Left ventricle myocardium inferior (tissue), 1 donor: ENCODE measurements around the gene SLC24A3. TPM values are rescaled to one million over a fixed set of nuclear protein-coding genes. Genes with fewer than 3 reads are reported as not detected.

Source experiments
- DNase-seq: peaks from one replicate; pipeline ENCODE4 v3.0.0-alpha.2; 2020
- H3K27ac ChIP-seq: fragments of 200-600 bp; replicated peaks from 2 replicates; pipeline ENCODE4 v1.8.0; 2021
- H3K27me3 ChIP-seq: fragments of 200-600 bp; 2 replicates; pipeline ENCODE4 v1.8.0; 2021; ENCODE audit warnings: low read depth
- H3K36me3 ChIP-seq: fragments of 200-600 bp; 2 replicates; pipeline ENCODE4 v1.8.0; 2021
- H3K4me1 ChIP-seq: fragments of 200-600 bp; 2 replicates; pipeline ENCODE4 v1.8.0; 2021
- H3K4me3 ChIP-seq: fragments of 200-600 bp; 2 replicates; pipeline ENCODE4 v1.8.0; 2021; ENCODE audit warnings: mild to moderate bottlenecking, moderate library complexity
- H3K9me3 ChIP-seq: fragments of 200-600 bp; replicated peaks from 2 replicates; pipeline ENCODE4 v1.8.0; 2021
- CTCF ChIP-seq: fragments of 200-600 bp; IDR thresholded peaks from 2 replicates; pipeline ENCODE4 v1.8.0; 2021; ENCODE audit warnings: antibody characterized with exemption, mild to moderate bottlenecking, borderline replicate concordance
- intact Hi-C: fragments of 100-400 bp; cut with micrococcal nuclease; formaldehyde crosslinking; loops from one replicate; pipeline ENCODE4 v1.11.0; 2022
- total RNA-seq: library from RNA; stranded (reverse); fragmentation: NEBNext Ultra II Directional; extraction: Animal tissue kit (Norgen Biotek cat#: 25700); gene quantifications from one replicate; pipeline ENCODE4 v1.2.1, GENCODE V29; 2021
- donor health status: DM: no; HTN: yes; CAD: no; lungs with severe emphysema.

Gene SLC24A3
- total RNA-seq, 1 donor from 2014 or later: 1.3 TPM

GRCh38 chr20:19382386-19383340 is 170.2 kb downstream of the SLC24A3 start:
- intact Hi-C loops: no loop called here
- Histone ChIP-seq H3K27ac (no peak overlapping the region), H3K4me3 (no peak overlapping the region), H3K9me3 (no peaks in the 10 kb centered on the region), H3K4me1 (no peaks in the 10 kb centered on the region), H3K27me3 (peaks cover 8% of the 10 kb centered on the region), H3K36me3 (no peaks in the 10 kb centered on the region)
- TF ChIP-seq CTCF: no peak
- DNase-seq: no peak

GRCh38 chr20:19384940-19385339 is 172.5 kb downstream of the SLC24A3 start:
- no peak for TF ChIP-seq CTCF
- Histone ChIP-seq H3K4me3 (no peak overlapping the region), H3K27me3 (peaks cover 8% of the 10 kb centered on the region), H3K27ac (no peak overlapping the region), H3K36me3 (no peaks in the 10 kb centered on the region), H3K9me3 (peaks cover 15% of the 10 kb centered on the region), H3K4me1 (no peaks in the 10 kb centered on the region)
- intact Hi-C loops: no loop called here
- no peak for DNase-seq

GRCh38 chr20:19387251-19387650 is 174.8 kb downstream of the SLC24A3 start:
- no peaks in the 10 kb centered on the region for H3K4me1 ChIP-seq
- H3K27me3 ChIP-seq: no peaks in the 10 kb centered on the region
- intact Hi-C loops: no loop called here
- no peaks in the 10 kb centered on the region for H3K36me3 ChIP-seq
- no peak for DNase-seq
- H3K27ac ChIP-seq: no peak overlapping the region
- TF ChIP-seq CTCF: no peak
- peaks cover 19% of the 10 kb centered on the region for H3K9me3 ChIP-seq
- H3K4me3 ChIP-seq: no peak overlapping the region

- no peak for DNase-seq
- H3K36me3 ChIP-seq: no peaks in the 10 kb centered on the region
- no peak for TF ChIP-seq CTCF
- no peak overlapping the region for H3K27ac ChIP-seq
- intact Hi-C loops: no loop called here
- no peaks in the 10 kb centered on the region for H3K27me3 ChIP-seq
- no peak overlapping the region for H3K4me3 ChIP-seq
- no peaks in the 10 kb centered on the region for H3K4me1 ChIP-seq
- H3K9me3 ChIP-seq: peaks cover 34% of the 10 kb centered on the region
Observed at GRCh38 chr20:19392344-19393130, 180.1 kb downstream of the SLC24A3 start.

GRCh38 chr20:19396460-19397081 is 184.1 kb downstream of the SLC24A3 start:
- Histone ChIP-seq H3K9me3 (peaks cover 40% of the 10 kb centered on the region), H3K27ac (no peak overlapping the region), H3K4me3 (no peak overlapping the region), H3K27me3 (no peaks in the 10 kb centered on the region), H3K36me3 (no peaks in the 10 kb centered on the region), H3K4me1 (no peaks in the 10 kb centered on the region)
- intact Hi-C loops: no loop called here
- no peak for DNase-seq
- no peak for TF ChIP-seq CTCF
